HG03196 (cell line): ENCODE results near the gene POU3F3.

ENCODE experiments used
- ATAC-seq: cut with Tn5 transposase; IDR thresholded peaks from one replicate; pipeline ENCODE4 v1.9.1; 2021; ENCODE audit not compliant: unreplicated experiment

POU3F3 gene

GRCh38 chr2:104872866-104873688 is 19.2 kb downstream of the POU3F3 start:
- peak; percentile 74 for ATAC-seq

- no peak for ATAC-seq
Observed at GRCh38 chr2:104873689-104874054, 19.8 kb downstream of the POU3F3 start.

GRCh38 chr2:104874230-104874629 is 20.3 kb downstream of the POU3F3 start:
- no peak for ATAC-seq

- no peak for ATAC-seq
Observed at GRCh38 chr2:104875262-104875661, 21.3 kb downstream of the POU3F3 start.

- no peak for ATAC-seq
Observed at GRCh38 chr2:104876606-104877570, 23.0 kb downstream of the POU3F3 start.

GRCh38 chr2:104878863-104879512 is 25.1 kb downstream of the POU3F3 start:
- no peak for ATAC-seq

- ATAC-seq, result no peak
Observed at GRCh38 chr2:104880076-104880475, 26.2 kb downstream of the POU3F3 start.

GRCh38 chr2:104883357-104883756 is 29.4 kb downstream of the POU3F3 start:
- no peak for ATAC-seq

- no peak for ATAC-seq
Observed at GRCh38 chr2:104885119-104885782, 31.3 kb downstream of the POU3F3 start.

GRCh38 chr2:104887676-104888075 is 33.8 kb downstream of the POU3F3 start:
- ATAC-seq, result no peak

GRCh38 chr2:104888489-104889258 is 34.8 kb downstream of the POU3F3 start:
- ATAC-seq, result no peak

GRCh38 chr2:104889291-104889959 is 35.5 kb downstream of the POU3F3 start:
- no peak for ATAC-seq

- ATAC-seq, result no peak
Observed at GRCh38 chr2:104889960-104890684, 36.2 kb downstream of the POU3F3 start.

- ATAC-seq, result no peak
Observed at GRCh38 chr2:104890685-104891069, 36.8 kb downstream of the POU3F3 start.

GRCh38 chr2:104891145-104891544 is 37.2 kb downstream of the POU3F3 start:
- ATAC-seq, result no peak

- ATAC-seq, result no peak
Observed at GRCh38 chr2:104896446-104896845, 42.5 kb downstream of the POU3F3 start.

- no peak for ATAC-seq
Observed at GRCh38 chr2:104897515-104898184, 43.7 kb downstream of the POU3F3 start.

- no peak for ATAC-seq
Observed at GRCh38 chr2:104900608-104901007, 46.7 kb downstream of the POU3F3 start.
